WTC11 (cell line): ENCODE measurements around the gene HIPK2.

Source experiments
- AFF4 ChIP-seq: sonication (generic); formaldehyde crosslinking; IDR thresholded peaks from 2 replicates; pipeline ENCODE4 v1.8.1; 2023; ENCODE audit warnings: mild to moderate bottlenecking, missing genetic modification reagents, borderline replicate concordance
- CTCF ChIP-seq: fragments of 200-600 bp; IDR thresholded peaks from 2 replicates; pipeline ENCODE4 v1.8.0; 2022; ENCODE audit warnings: antibody characterized with exemption
- ESRRA ChIP-seq: sonication (generic); formaldehyde crosslinking; IDR thresholded peaks from 2 replicates; pipeline ENCODE4 v1.8.1; 2022; ENCODE audit warnings: mild to moderate bottlenecking, missing genetic modification reagents, borderline replicate concordance
- IRF2 ChIP-seq: sonication (generic); formaldehyde crosslinking; IDR thresholded peaks from 2 replicates; pipeline ENCODE4 v1.8.0; 2022; ENCODE audit warnings: low read depth, missing genetic modification reagents, borderline replicate concordance
- MAX ChIP-seq: sonication (generic); formaldehyde crosslinking; IDR thresholded peaks from 2 replicates; pipeline ENCODE4 v1.8.0; 2022; ENCODE audit warnings: mild to moderate bottlenecking, missing genetic modification reagents
- NR1H2 ChIP-seq: sonication (generic); formaldehyde crosslinking; IDR thresholded peaks from 2 replicates; pipeline ENCODE4 v1.9.0; 2021; ENCODE audit warnings: mild to moderate bottlenecking, moderate library complexity, missing genetic modification reagents
- USF1 ChIP-seq: sonication (generic); formaldehyde crosslinking; IDR thresholded peaks from 2 replicates; pipeline ENCODE4 v1.8.0; 2022; ENCODE audit warnings: mild to moderate bottlenecking, missing genetic modification reagents

- TF ChIP-seq CTCF = no peak
- TF ChIP-seq USF1 (CRISPR knock-in tag) = no peak
- TF ChIP-seq IRF2 (CRISPR knock-in tag) = no peak
- no peak for TF ChIP-seq NR1H2 (CRISPR knock-in tag)
- no peak for TF ChIP-seq ESRRA (CRISPR knock-in tag)
- no peak for TF ChIP-seq AFF4 (CRISPR knock-in tag)
- TF ChIP-seq MAX (CRISPR knock-in tag) = no peak
Measured at GRCh38 chr7:139732471-139733167, 45.2 kb downstream of the HIPK2 start.
